ENCODE data around the gene HDAC10.

GRCh38 chr22:50202130-50202666 lies 48.9 kb downstream of the HDAC10 start:
- TF ChIP-seq CTCF (IDR thresholded peaks at IDR 0.05) (no peak), POLR2A (IDR thresholded peaks at IDR 0.05) (no peak), POLR2AphosphoS5 (IDR thresholded peaks at IDR 0.05) (no peak), EP300 (IDR thresholded peaks at IDR 0.05; ENCODE audit: low read depth) (no peak)
